Subcutaneous adipose tissue (tissue), 4 donors: ENCODE data around the gene SUN2. TPM values are rescaled to one million over a fixed set of nuclear protein-coding genes. Genes with fewer than 3 reads are reported as not detected.

Experiments used
- CTCF ChIP-seq: fragments of 450-650 bp; IDR thresholded peaks from one replicate; pipeline ENCODE4 v1.5.1; 2016; ENCODE audit warnings: low read depth, mild to moderate bottlenecking, control low read depth, antibody characterized with exemption, moderate library complexity
- total RNA-seq, 4 donors: library from RNA; depleted of rRNA; stranded (reverse); fragments of >200 nt; gene quantifications; one replicate each; pipeline ENCODE4 v1.1.0, GENCODE V29; 2016

Gene SUN2
- total RNA-seq, 4 donors from 2014 or later, result 177 to 749 (median 361) TPM

GRCh38 chr22:38751066-38751421 is 4.8 kb downstream of the SUN2 start:
- TF ChIP-seq CTCF, result no peak

- TF ChIP-seq CTCF, result no peak
These were observed 5.2 kb downstream of the SUN2 start for GRCh38 chr22:38750638-38751037.

GRCh38 chr22:38750104-38750503 is 5.7 kb downstream of the SUN2 start:
- TF ChIP-seq CTCF, result no peak

GRCh38 chr22:38748487-38749136 is 7.2 kb downstream of the SUN2 start:
- TF ChIP-seq CTCF, result no peak

- no peak for TF ChIP-seq CTCF
These were observed 9.9 kb downstream of the SUN2 start for GRCh38 chr22:38745676-38746460.

GRCh38 chr22:38744981-38745380 is 10.8 kb downstream of the SUN2 start:
- no peak for TF ChIP-seq CTCF

- TF ChIP-seq CTCF, result no peak
These were observed 13.4 kb downstream of the SUN2 start for GRCh38 chr22:38742176-38742942.
